SU-DHL-6 (cell line): ENCODE results near the gene ST6GALNAC2.

Experiments
- H2AFZ ChIP-seq: fragments of 200-600 bp; sonication (generic); 2 replicates; pipeline ENCODE4 v1.6.1; 2014; ENCODE audit warnings: low read depth, mild to moderate bottlenecking, moderate library complexity, mixed read lengths, antibody characterized with exemption, low read length; ENCODE audit not compliant: severe bottlenecking
- H3F3A ChIP-seq: fragments of 200-600 bp; shearing (Covaris generic); 2 replicates; pipeline ENCODE4 v1.6.0; 2016; ENCODE audit warnings: antibody characterized with exemption, mild to moderate bottlenecking; ENCODE audit not compliant: insufficient read depth
- H3K27ac ChIP-seq: fragments of 200-600 bp; sonication (generic); 2 replicates; pipeline ENCODE4 v1.5.1; 2016; ENCODE audit warnings: low read depth, mild to moderate bottlenecking, low read length, moderate library complexity, mixed read lengths
- H3K27me3 ChIP-seq: fragments of 200-600 bp; sonication (generic), shearing (Covaris generic); 2 replicates; pipeline ENCODE4 v1.6.0; 2014; ENCODE audit warnings: mild to moderate bottlenecking, low read length
- H3K36me3 ChIP-seq: fragments of 200-600 bp; sonication (generic); 2 replicates; pipeline ENCODE4 v1.6.1; 2014; ENCODE audit warnings: mild to moderate bottlenecking, low read length, mixed read lengths
- H3K4me2 ChIP-seq: fragments of 300-600, 200-600 bp; shearing (Covaris generic), sonication (generic); 2 replicates; pipeline ENCODE4 v1.6.0; 2014; ENCODE audit warnings: low read length, low read depth, mild to moderate bottlenecking; ENCODE audit not compliant: poor library complexity, severe bottlenecking
- H3K4me3 ChIP-seq: fragments of 200-600 bp; sonication (generic); 2 replicates; pipeline ENCODE4 v1.5.1; 2014; ENCODE audit warnings: antibody characterized with exemption, low read length, mild to moderate bottlenecking, mixed read lengths; ENCODE audit not compliant: insufficient read depth, poor library complexity, severe bottlenecking
- H3K79me2 ChIP-seq: fragments of 200-600 bp; sonication (generic); 2 replicates; pipeline ENCODE4 v1.6.1; 2014; ENCODE audit warnings: mild to moderate bottlenecking, low read length, moderate library complexity; ENCODE audit not compliant: insufficient read depth
- H3K9ac ChIP-seq: fragments of 200-600 bp; sonication (generic); 2 replicates; pipeline ENCODE4 v1.7.0; 2014; ENCODE audit warnings: mild to moderate bottlenecking, low read length
- H3K9me2 ChIP-seq: fragments of 200-600 bp; sonication (generic); replicated peaks from 2 replicates; pipeline ENCODE4 v1.6.1; 2014; ENCODE audit warnings: low read length; ENCODE audit not compliant: insufficient read depth
- H3K9me3 ChIP-seq: fragments of 200-600 bp; sonication (generic); 2 replicates; pipeline ENCODE4 v1.6.1; 2014; ENCODE audit warnings: low read length, mixed read lengths; ENCODE audit not compliant: insufficient read depth
- H4K20me1 ChIP-seq: fragments of 200-600 bp; sonication (generic); 2 replicates; pipeline ENCODE4 v1.6.1; 2014; ENCODE audit warnings: low read depth, mild to moderate bottlenecking, antibody characterized with exemption, low read length, moderate library complexity, mixed read lengths
- EZH2phosphoT487 ChIP-seq: fragments of 200-600 bp; sonication (generic), shearing (Covaris generic); conservative IDR thresholded peaks from 2 replicates; pipeline ENCODE4 v1.6.1; 2018; ENCODE audit warnings: mild to moderate bottlenecking, antibody characterized with exemption, low read length, moderate library complexity, mixed read lengths
- TF ChIP-seq, protein P1 (sequence below): fragments of 200-600 bp; sonication (generic); IDR thresholded peaks from one replicate; pipeline ENCODE4 v1.5.1; 2017; ENCODE audit warnings: antibody characterized with exemption, mild to moderate bottlenecking, low read length, moderate library complexity; ENCODE audit not compliant: insufficient read depth, poor library complexity, severe bottlenecking

Gene ST6GALNAC2

DNA sequence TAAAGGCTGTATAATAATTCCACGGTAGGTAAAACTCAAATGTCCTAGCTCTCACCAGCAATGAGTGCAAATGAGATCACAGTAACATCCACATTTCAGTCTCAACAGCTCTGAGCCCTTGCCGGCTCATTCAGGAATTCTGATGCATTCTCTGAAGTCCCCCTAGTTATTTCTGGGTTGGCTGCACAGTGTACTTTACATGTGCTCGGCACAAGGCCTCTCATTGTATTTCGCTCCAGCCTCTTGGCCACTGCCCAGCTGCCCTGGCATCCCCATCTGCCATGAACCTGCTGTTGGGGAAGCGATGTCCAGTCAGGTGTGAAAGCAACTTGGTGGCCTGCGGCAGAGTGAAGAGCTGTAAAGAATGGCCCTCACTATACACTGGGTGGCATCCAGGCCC is 31.5 kb downstream of the ST6GALNAC2 start:
- Histone ChIP-seq H3K4me3 (no peak overlapping the region), H3K27me3 (no peaks in the 10 kb centered on the region), H3K9me3 (no peaks in the 10 kb centered on the region), H3K4me2 (no peak overlapping the region), H3K27ac (no peak overlapping the region), H3K9me2 (no peaks in the 10 kb centered on the region), H3K9ac (no peak overlapping the region), H3K79me2 (peaks cover 16% of the 10 kb centered on the region), H4K20me1 (no peaks in the 10 kb centered on the region), H3K36me3 (no peaks in the 10 kb centered on the region), H2AFZ (no peak overlapping the region), H3F3A (peaks cover 12% of the 10 kb centered on the region; the same call in 1 of the 2 replicates)
- no peak for TF ChIP-seq EZH2phosphoT487
- TF ChIP-seq, protein P1, sequence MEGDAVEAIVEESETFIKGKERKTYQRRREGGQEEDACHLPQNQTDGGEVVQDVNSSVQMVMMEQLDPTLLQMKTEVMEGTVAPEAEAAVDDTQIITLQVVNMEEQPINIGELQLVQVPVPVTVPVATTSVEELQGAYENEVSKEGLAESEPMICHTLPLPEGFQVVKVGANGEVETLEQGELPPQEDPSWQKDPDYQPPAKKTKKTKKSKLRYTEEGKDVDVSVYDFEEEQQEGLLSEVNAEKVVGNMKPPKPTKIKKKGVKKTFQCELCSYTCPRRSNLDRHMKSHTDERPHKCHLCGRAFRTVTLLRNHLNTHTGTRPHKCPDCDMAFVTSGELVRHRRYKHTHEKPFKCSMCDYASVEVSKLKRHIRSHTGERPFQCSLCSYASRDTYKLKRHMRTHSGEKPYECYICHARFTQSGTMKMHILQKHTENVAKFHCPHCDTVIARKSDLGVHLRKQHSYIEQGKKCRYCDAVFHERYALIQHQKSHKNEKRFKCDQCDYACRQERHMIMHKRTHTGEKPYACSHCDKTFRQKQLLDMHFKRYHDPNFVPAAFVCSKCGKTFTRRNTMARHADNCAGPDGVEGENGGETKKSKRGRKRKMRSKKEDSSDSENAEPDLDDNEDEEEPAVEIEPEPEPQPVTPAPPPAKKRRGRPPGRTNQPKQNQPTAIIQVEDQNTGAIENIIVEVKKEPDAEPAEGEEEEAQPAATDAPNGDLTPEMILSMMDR, result no peak

DNA sequence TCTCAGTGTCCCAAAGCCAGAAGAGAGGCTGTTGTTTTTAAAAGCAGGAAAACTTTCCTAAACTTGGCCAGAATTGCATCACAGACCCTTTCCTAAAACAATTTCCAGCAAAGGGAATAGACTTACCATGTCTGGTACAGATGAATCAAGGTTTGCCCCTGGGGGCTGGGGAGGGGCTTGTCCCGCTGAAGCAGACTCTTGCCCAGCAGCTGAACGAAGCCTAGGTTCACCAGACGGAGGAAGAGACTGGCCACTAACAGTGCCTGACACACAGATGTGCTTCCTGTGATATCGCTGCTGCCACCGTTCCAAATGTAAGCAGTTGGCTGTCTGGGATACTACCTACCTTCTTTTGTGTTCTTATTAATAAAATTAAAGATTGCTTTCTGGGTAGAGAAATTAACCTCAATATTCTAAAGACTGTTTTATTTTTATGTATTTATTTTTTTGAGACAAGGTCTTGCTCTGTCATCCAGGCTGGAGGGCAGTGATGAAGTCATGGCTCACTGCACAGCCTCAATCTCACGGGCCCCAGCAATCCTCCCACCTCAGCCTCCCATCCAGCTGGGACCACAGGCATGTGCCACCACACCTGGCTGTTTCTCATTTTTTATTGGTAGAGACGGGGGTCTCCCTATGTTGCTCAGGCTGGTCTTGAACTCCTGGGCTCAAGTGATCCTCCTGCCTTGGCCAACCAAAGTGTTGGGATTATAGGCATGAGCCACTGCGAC is 32.3 kb downstream of the ST6GALNAC2 start:
- no peak for TF ChIP-seq EZH2phosphoT487
- TF ChIP-seq, protein P1, result no peak
- Histone ChIP-seq H2AFZ (no peak overlapping the region), H3F3A (0 out of 2 replicates have a peak, but pooled peaks cover 7% of the 10 kb centered on the region), H4K20me1 (no peaks in the 10 kb centered on the region), H3K79me2 (peaks cover 8% of the 10 kb centered on the region), H3K4me2 (no peak overlapping the region), H3K27me3 (no peaks in the 10 kb centered on the region), H3K27ac (no peak overlapping the region), H3K9me3 (no peaks in the 10 kb centered on the region), H3K9ac (no peak overlapping the region), H3K36me3 (no peaks in the 10 kb centered on the region), H3K4me3 (no peak overlapping the region), H3K9me2 (no peaks in the 10 kb centered on the region)

DNA sequence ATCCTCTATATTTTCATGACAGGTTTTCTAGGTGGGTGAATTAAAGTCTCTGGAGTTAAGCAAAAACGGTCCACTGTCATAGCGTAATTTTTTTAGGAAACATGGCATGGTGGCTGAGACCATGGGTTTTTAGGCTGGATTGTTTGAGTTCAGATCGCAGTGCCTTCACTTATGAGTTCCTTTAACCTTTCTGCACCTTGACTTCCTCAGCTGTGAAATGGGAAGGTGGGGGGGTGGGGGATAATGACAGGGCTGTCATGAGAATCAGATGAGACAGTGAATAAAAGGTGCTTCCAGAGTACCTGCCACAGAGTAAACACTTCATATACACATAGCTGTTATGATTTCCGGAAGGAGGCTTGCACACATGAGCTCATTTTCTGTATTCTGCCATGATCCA is 34.0 kb downstream of the ST6GALNAC2 start:
- no peak overlapping the region for H3K27ac ChIP-seq
- TF ChIP-seq, protein P1, result no peak
- no peak for TF ChIP-seq EZH2phosphoT487
- 0 out of 2 replicates have a peak, but pooled peaks cover 3% of the 10 kb centered on the region for H3F3A ChIP-seq
- H3K4me3 ChIP-seq, result no peak overlapping the region
- H3K79me2 ChIP-seq, result no peaks in the 10 kb centered on the region
- no peak overlapping the region for H2AFZ ChIP-seq
- H3K9me3 ChIP-seq, result no peaks in the 10 kb centered on the region
- no peaks in the 10 kb centered on the region for H3K36me3 ChIP-seq
- H4K20me1 ChIP-seq, result no peaks in the 10 kb centered on the region
- H3K4me2 ChIP-seq, result no peak overlapping the region
- no peaks in the 10 kb centered on the region for H3K27me3 ChIP-seq
- no peaks in the 10 kb centered on the region for H3K9me2 ChIP-seq
- H3K9ac ChIP-seq, result no peak overlapping the region
